ENCODE results near the gene MIEN1.
"Not testable (repeated sequence)": the region's sequence is repeated elsewhere in the genome, so short reads cannot be mapped to it uniquely, and the experiment has no call there.

The MIEN1 gene

GRCh38 chr17:39730095-39730921 lies at the start of gene MIEN1:
MIEN1 (minus strand) TSS chr17:39730532; CDS start chr17:39730495, 37 bp downstream.
- no peak for DNase-seq (ENCODE audit: low read depth)

GRCh38 chr17:39777534-39778365 lies 47.4 kb upstream of the MIEN1 start:
- no peak overlapping the region for H3K4me3 ChIP-seq (ENCODE audit: low read depth, low read length)
- no peak for DNase-seq (ENCODE audit: low read depth)

More at GRCh38 chr17:39730095-39730921, at the start of gene MIEN1:
- H3K4me3 ChIP-seq (ENCODE audit: low read depth, low read length), result peak within 1 kb of the TSS; percentile 79

DNA sequence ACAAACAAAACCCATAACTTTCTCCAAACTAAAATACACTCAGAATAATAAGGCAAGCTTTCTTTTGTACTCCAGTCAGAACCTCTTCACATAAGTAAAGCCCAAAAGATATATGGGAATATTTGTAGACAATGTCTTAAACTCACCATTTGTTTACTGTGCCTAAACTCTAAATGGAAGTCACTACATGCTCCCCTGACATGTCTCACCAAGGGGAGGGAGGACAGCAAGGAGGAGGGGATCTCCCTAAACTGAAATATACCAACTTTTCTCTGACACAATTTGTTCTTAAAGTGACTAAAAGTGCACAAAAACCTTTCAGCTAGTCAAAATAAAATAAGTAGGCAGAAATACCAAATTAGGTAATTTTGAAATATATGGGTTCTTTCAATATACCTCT lies 45.9 kb upstream of the MIEN1 start:
- no peak overlapping the region for H3K4me3 ChIP-seq (ENCODE audit: low read depth, low read length)
- DNase-seq (ENCODE audit: low read depth), result no peak

DNA sequence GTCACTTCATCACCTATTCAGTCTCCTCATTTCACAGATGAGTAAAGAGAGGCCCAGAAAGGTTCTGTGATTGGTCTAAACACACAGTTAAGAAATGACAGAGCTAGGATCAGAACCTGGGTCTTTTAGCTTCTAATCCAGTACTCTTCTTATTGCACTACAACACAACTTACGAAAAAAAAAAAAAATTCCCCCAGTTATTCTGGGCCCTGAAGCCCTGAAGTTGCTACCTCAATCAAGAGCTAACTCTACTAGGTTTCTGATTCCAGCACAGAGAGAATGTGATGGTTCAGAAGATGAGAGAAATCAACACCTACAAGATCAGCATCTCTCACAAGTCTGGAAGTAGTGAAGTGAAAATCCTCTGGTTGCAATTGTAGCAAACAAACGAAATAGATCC lies 44.7 kb upstream of the MIEN1 start:
- no peak for DNase-seq (ENCODE audit: low read depth)
- no peak overlapping the region for H3K4me3 ChIP-seq (ENCODE audit: low read depth, low read length)

DNA sequence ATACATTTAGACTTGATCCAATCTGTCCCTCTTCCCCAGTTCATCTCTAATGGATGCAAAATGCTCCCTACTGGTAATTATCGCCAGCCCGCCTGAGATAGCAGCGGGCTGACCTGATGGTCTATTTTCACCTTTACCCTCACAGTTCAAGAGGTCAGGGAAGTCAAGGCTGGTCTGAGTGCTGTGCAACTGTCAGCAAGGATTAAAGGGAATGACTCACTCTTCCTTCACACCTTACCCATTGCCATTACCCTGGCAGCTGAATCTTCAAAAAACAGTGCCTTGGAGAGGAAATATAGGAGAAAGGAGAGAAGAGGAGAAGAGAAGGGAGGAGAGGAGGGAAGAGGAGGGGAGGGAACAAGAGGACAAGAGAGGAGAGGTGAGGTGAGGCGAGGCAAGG lies 43.7 kb upstream of the MIEN1 start:
- DNase-seq (ENCODE audit: low read depth), result no peak
- no peak overlapping the region for H3K4me3 ChIP-seq (ENCODE audit: low read depth, low read length)

DNA sequence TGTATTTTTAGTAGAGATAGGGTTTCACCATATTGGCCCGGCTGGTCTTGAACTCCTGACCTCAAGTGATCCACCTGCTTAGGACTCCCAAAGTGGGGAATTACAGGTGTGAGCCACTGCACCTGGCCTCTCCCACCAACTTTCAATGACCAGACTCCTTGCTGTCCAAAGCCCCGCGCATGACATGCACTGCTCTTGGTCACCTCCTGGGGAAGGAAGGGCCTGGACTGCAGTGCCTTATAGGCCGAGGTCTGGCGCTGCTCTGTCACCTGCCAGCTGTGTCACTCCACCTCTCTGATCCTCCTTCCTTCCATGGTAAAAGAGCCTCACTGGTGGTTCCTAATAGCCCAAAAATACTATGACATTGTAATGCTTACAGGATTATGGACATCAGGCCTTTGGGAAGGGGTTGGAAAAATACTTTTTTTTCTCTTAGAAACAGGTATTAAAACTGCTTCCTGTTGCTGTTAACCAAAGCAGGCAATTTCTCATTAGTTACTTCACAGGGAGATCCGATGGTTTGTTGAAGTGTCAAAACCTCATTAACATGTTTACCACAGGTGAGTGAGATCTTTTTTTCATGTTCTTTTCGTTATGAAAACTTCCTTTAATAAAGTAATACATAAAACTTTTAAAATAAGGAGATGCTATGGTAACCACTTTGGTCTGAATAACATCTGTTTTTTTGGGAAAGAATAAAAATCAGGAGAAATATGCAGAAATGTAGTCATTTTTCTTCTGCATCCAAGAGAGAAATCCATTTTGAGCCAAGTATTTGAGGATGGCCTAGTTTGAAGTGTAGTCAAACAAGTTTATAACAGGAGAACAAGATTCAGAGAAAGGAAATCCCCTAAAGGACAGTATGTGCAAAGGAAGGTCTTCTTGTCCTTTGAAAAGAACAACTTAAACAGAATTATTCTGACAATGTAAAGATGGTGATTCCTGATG lies 42.9 kb upstream of the MIEN1 start:
- no peak overlapping the region for H3K4me3 ChIP-seq (ENCODE audit: low read depth, low read length)
- no peak for DNase-seq (ENCODE audit: low read depth)

- no peak overlapping the region for H3K4me3 ChIP-seq (ENCODE audit: low read depth, low read length)
- no peak for DNase-seq (ENCODE audit: low read depth)
These were observed 42.1 kb upstream of the MIEN1 start for GRCh38 chr17:39772415-39772814.

DNA sequence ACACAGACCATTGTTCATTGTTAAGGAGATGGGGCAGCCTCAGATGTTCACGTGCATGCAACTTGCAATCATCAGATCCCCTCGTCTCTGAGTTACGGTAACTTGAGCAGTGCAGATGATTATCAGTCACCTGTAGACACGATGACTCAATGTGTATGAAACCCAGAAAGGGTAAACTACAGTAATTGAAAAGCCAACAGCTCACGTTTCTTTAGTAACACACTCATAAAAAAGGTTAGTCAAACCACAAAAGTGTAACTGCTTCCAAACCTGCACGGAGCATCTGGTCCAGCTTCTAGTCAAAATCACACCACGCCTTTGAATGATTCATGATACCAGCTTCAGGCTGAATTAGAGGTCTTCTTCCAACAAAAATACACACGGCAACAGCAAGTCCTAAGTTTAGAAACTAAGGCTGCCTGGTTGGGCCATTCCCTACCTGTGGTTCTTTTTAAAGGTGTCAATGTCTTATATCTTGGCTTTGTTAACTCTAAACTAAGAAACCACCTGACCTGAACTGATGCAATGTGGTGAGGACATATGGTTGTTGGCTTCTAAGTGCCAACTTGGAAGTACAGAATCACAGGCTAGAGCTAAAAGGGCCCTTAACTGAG lies 39.7 kb upstream of the MIEN1 start:
- no peak for DNase-seq (ENCODE audit: low read depth)
- H3K4me3 ChIP-seq (ENCODE audit: low read depth, low read length), result no peak overlapping the region

- DNase-seq (ENCODE audit: low read depth), result no peak
- H3K4me3 ChIP-seq (ENCODE audit: low read depth, low read length), result no peak overlapping the region
These were observed 36.8 kb upstream of the MIEN1 start for GRCh38 chr17:39767147-39767546.

GRCh38 chr17:39765766-39766165 lies 35.4 kb upstream of the MIEN1 start:
- DNase-seq (ENCODE audit: low read depth), result no peak
- no peak overlapping the region for H3K4me3 ChIP-seq (ENCODE audit: low read depth, low read length)

DNA sequence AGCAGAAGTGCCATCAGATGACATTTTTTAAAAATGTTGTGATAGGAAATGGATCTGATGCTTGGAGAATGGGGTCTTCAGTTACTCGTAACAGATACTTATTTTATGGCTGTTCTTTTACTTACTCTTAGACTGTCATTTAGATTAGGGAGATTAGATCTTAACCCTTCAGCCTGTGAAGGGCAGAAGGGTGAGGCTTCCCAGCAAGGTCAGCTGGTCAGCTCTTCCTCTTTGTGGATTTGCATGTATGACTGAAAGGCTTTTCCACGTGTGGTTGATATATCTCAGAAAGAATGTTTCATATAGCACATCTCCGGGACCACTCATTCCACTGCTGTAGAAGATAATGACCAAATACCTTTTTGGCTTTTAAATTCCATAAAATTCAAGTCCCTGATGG lies 34.8 kb upstream of the MIEN1 start:
- H3K4me3 ChIP-seq (ENCODE audit: low read depth, low read length), result no peak overlapping the region
- no peak for DNase-seq (ENCODE audit: low read depth)

DNA sequence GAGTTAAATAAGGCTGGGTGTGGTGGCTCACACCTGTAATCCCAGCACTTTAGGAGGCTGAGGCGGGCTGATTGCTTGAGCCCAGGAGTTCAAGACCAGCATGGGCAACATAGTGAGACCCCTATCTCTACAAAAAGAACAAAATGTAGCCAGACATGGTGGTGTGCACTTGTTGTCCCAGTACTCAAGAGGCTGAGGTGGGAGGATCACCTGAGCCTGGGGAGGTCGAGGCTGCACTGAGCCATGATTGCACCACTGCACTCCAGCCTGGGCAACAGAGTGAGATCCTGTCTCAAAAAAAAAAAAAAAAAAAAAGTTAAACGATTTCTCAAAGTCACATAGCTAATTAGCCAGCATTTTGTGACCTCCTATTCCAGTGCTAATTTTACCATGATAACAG lies 33.8 kb upstream of the MIEN1 start:
- DNase-seq (ENCODE audit: low read depth), result not testable (repeated sequence)

DNA sequence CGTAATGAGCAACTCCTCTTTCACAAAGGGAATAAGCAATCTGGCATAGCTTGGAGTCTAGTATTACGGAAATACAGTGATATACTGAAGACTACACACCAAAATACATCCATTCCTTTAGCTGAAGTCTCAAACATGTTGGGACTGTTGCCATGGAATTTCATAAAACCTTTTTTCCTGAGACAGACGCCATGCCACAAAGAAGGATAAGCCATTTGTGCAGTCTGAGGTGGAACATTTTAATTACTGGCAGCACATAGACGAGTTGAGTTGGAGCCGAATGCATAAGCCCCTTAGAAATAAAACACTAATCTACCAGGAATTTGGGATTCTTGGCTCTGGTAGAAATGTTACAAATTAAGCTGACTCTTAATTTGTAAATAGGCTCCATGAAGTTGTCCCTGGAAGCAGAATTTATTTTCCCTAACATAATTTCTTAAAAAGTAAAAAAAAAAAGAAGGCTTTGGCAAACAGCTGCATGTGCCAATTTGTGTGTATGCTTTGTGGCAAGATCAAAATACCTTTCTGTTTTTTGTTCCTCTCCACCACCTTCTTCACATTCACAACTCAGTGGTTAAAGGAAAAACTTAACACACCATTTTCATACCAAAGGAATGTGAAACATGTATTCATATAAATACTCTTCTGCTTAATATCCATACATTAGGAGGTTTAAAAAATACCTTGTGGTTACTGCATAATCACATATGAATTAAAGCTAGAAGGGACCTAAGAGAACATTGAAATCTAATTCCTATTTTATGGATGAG lies 32.9 kb upstream of the MIEN1 start:
- H3K4me3 ChIP-seq (ENCODE audit: low read depth, low read length), result no peak overlapping the region
- DNase-seq (ENCODE audit: low read depth), result no peak

More for the DNA sequence above, 33.8 kb upstream of the MIEN1 start:
- not testable (repeated sequence) for H3K4me3 ChIP-seq (ENCODE audit: low read depth, low read length)

- DNase-seq (ENCODE audit: low read depth), result no peak
- H3K4me3 ChIP-seq (ENCODE audit: low read depth, low read length), result no peak overlapping the region
These were observed 31.6 kb upstream of the MIEN1 start for GRCh38 chr17:39761861-39762496.

GRCh38 chr17:39759204-39759603 lies 28.9 kb upstream of the MIEN1 start:
- no peak for DNase-seq (ENCODE audit: low read depth)
- H3K4me3 ChIP-seq (ENCODE audit: low read depth, low read length), result no peak overlapping the region

DNA sequence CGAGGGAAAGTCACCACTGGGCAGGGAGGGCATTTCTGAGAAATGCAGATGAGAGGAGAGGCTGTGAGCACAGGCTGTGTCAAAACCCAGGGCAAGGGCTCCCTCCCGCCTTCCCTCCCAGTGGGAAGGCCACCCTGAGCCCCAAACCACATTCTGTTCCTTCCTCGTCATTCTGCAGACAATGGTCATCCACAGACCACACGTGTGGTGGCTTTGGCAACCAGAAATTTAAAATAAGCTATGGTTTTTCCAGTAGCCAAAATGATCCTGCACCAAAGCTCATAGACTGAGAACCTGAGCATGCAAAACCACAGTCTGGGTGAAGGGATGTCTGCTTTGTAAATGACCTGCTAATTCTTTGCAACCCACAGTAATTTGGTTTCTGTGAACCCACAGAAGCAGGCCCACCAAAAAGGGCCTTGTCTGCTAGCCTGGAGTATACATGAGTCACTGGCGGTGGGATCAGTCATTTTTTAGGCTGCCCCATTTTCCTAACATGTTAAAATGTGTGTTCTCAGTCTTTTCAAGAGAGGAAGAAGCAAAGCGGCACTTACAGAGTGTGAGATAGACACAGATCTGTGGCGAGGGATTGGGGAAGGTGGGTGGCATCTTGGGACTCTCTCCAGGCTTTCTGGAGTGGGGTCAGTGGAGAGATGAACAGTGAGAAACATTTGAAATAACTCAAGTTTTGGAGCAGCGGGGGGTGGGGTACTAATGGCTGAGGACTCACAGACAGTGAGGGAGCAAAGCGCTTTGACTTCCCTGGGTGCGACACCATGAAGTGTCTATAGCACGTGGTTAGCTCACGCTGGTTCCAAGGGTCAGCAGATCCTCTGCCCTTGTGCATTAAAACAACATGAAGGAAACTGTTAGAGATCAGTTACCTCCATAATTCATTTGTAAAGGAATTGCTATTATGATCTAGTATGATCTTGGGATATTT lies 27.9 kb upstream of the MIEN1 start:
- no peak for DNase-seq (ENCODE audit: low read depth)
- no peak overlapping the region for H3K4me3 ChIP-seq (ENCODE audit: low read depth, low read length)

GRCh38 chr17:39757176-39757662 lies 26.9 kb upstream of the MIEN1 start:
- DNase-seq (ENCODE audit: low read depth), result no peak
- no peak overlapping the region for H3K4me3 ChIP-seq (ENCODE audit: low read depth, low read length)

Measured in skeletal muscle cell (primary cell).